ENCODE data around the gene CKM.
"Not testable (repeated sequence)": the region's sequence is repeated elsewhere in the genome, so short reads cannot be mapped to it uniquely, and the experiment has no call there.

DNA sequence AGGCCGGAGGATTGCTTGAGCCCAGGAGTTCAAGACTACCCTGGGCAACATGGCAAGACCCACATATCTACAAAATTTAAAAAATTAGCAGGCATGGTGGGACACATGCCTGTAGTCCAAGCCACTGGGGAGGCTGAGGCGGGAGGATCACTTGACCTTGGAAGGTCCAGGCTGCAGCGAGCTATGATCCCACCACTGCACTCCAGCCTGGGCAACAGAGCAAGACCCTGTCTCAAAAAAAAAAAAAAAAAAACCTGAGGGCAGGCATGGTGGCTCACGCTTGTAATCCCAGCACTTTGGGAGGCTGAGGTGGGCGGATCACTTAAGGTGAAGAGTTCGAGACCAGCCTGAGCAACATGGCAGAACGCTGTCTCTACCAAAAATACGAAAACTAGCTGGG lies 13.4 kb downstream of the CKM start:
- TF ChIP-seq, protein P1, sequence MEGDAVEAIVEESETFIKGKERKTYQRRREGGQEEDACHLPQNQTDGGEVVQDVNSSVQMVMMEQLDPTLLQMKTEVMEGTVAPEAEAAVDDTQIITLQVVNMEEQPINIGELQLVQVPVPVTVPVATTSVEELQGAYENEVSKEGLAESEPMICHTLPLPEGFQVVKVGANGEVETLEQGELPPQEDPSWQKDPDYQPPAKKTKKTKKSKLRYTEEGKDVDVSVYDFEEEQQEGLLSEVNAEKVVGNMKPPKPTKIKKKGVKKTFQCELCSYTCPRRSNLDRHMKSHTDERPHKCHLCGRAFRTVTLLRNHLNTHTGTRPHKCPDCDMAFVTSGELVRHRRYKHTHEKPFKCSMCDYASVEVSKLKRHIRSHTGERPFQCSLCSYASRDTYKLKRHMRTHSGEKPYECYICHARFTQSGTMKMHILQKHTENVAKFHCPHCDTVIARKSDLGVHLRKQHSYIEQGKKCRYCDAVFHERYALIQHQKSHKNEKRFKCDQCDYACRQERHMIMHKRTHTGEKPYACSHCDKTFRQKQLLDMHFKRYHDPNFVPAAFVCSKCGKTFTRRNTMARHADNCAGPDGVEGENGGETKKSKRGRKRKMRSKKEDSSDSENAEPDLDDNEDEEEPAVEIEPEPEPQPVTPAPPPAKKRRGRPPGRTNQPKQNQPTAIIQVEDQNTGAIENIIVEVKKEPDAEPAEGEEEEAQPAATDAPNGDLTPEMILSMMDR (conservative IDR thresholded peaks at IDR 0.05) = not testable (repeated sequence)
- not testable (repeated sequence) for TF ChIP-seq ZFX (IDR thresholded peaks at IDR 0.05)

All from C4-2B (cell line).